ENCODE measurements around the gene DACT3. TPM values are rescaled to one million over a fixed set of nuclear protein-coding genes. Genes with fewer than 3 reads are reported as not detected.

The DACT3 gene
- total RNA-seq, 1 donor from 2014 or later, result 13.8 TPM

GRCh38 chr19:46692918-46693722, 32.1 kb upstream of the DACT3 start:
- peaks cover 12% of the 10 kb centered on the region for H3K4me1 ChIP-seq
- H3K36me3 ChIP-seq, result peaks cover 10 to 91% of the 10 kb centered on the region in 2 donors
- H3K4me3 ChIP-seq, result no peak overlapping the region
- no peak overlapping the region for H3K27ac ChIP-seq
- no peak for TF ChIP-seq POLR2A (IDR thresholded peaks at IDR 0.05)
- TF ChIP-seq POLR2AphosphoS5 (IDR thresholded peaks at IDR 0.05; ENCODE audit: insufficient read depth in 1 of 2, low read depth in 1 of 2), result no peak
- no peak for TF ChIP-seq CTCF (IDR thresholded peaks at IDR 0.05)
- no peak for DNase-seq (ENCODE audit: extremely low spot score in 2 of 2)
- no peaks in the 10 kb centered on the region for H3K9me3 ChIP-seq
- no peaks in the 10 kb centered on the region for H3K27me3 ChIP-seq
- intact Hi-C loops (cut with DNase I), result no loop called here

GRCh38 chr19:46691948-46692347, 31.0 kb upstream of the DACT3 start:
- no peak for DNase-seq (ENCODE audit: extremely low spot score in 2 of 2)
- H3K27me3 ChIP-seq, result no peaks in the 10 kb centered on the region
- peaks cover under 1% of the 10 kb centered on the region for H3K4me1 ChIP-seq
- intact Hi-C loops (cut with DNase I), result no loop called here
- TF ChIP-seq POLR2AphosphoS5 (IDR thresholded peaks at IDR 0.05; ENCODE audit: insufficient read depth in 1 of 2, low read depth in 1 of 2), result no peak
- no peak for TF ChIP-seq CTCF (IDR thresholded peaks at IDR 0.05)
- no peak for TF ChIP-seq POLR2A (IDR thresholded peaks at IDR 0.05)
- H3K36me3 ChIP-seq, result peaks cover 10 to 93% of the 10 kb centered on the region in 2 donors
- no peaks in the 10 kb centered on the region for H3K9me3 ChIP-seq
- no peak overlapping the region for H3K27ac ChIP-seq
- no peak overlapping the region for H3K4me3 ChIP-seq

GRCh38 chr19:46691104-46691503, 30.1 kb upstream of the DACT3 start:
- no peak for TF ChIP-seq POLR2AphosphoS5 (IDR thresholded peaks at IDR 0.05; ENCODE audit: insufficient read depth in 1 of 2, low read depth in 1 of 2)
- TF ChIP-seq CTCF (IDR thresholded peaks at IDR 0.05), result no peak
- no peak for TF ChIP-seq POLR2A (IDR thresholded peaks at IDR 0.05)
- Histone ChIP-seq H3K27me3 (no peaks in the 10 kb centered on the region), H3K9me3 (no peaks in the 10 kb centered on the region), H3K4me1 (no peaks in the 10 kb centered on the region), H3K36me3 (peaks cover 10 to 93% of the 10 kb centered on the region in 2 donors), H3K4me3 (no peak overlapping the region), H3K27ac (no peak overlapping the region)
- intact Hi-C loops (cut with DNase I), result no loop called here
- DNase-seq (ENCODE audit: extremely low spot score in 2 of 2), result no peak

- no peak for TF ChIP-seq POLR2AphosphoS5 (IDR thresholded peaks at IDR 0.05; ENCODE audit: insufficient read depth in 1 of 2, low read depth in 1 of 2)
- TF ChIP-seq POLR2A (IDR thresholded peaks at IDR 0.05), result no peak
- no peak for TF ChIP-seq CTCF (IDR thresholded peaks at IDR 0.05)
- intact Hi-C loops (cut with DNase I), result no loop called here
Observed at GRCh38 chr19:46689358-46689757, 28.4 kb upstream of the DACT3 start.

More at GRCh38 chr19:46689358-46689757, 28.4 kb upstream of the DACT3 start:
- no peak overlapping the region for H3K27ac ChIP-seq
- no peaks in the 10 kb centered on the region for H3K4me1 ChIP-seq
- DNase-seq (ENCODE audit: extremely low spot score in 2 of 2), result no peak
- no peaks in the 10 kb centered on the region for H3K27me3 ChIP-seq
- H3K4me3 ChIP-seq, result no peak overlapping the region
- H3K9me3 ChIP-seq, result no peaks in the 10 kb centered on the region
- peaks cover 10 to 90% of the 10 kb centered on the region in 2 donors for H3K36me3 ChIP-seq
